ENCODE data around the gene RTL1.

Gene RTL1

DNA sequence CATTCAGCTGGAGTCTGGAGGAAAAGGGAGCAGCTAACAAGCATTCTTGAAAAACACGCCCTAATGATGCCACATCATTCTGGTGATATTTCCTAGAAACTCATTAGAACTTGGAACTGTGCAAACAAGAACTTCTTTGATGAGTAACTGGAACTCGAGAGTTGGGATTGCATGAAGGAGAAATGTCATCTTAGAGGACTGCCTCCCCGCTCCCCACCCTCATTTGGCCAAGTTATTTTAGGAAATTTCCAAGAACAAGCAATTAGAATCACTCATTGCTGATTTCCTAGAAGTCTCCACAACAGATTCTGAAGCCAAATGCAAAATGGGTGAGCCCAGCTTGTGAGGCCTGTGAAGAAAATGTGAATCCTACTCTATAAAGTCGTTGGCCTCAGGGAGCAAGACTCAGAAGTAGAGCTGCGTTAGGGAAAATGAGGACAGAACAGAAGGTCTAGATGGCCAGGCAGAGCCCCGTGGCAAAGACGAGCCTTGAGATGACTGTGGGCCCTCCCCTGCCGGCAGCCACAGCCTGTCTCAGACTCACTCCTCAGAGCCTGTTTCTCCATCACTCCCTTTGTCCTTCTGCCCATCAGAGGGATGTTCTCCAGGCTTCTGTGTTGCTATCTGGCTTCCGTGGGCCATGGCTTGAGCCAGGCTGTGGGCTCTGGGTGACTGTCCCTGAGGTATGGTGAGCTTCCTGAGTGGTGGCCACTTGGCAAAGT lies 38.4 kb downstream of the RTL1 start:
- DNase-seq: no peak

DNA sequence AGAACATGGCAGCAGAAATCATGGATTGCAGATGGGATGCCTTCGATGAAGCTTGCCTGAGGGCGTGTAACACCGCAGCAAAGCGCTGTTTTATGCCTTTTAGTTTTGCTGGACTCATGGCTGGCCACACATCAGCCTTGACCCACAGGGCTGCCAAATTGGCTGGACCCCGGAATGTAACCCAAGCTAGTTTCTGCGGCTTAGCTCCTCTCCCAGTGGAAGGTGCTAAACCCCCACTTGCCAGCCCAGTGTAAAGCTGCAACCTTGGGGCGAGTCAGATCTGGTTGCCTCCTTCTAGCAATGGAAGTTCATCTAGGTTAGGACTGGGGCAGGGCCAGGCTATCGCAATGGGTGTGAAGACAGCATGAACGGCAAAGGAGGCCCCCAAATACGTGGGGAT lies 39.3 kb downstream of the RTL1 start:
- no peak for DNase-seq

DNA sequence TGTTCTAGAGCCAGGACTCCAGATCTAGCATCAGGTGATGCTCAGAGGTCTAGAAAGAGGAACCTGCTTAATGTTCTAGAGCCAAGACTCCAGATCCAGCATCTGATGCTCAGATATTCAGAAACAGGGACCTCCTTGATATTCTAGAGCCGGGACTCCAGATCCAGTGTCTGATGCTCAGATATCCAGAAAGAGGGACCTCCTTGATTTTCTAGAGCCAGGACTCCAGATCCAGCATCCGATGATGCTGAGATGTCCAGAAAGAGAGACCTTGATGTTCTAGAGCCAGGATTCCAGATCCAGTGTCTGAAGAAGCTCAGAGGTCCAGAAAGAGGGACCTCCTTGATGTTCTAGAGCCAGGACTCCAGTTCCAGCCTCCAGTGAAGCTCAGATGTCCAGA lies 40.7 kb downstream of the RTL1 start:
- no peak for DNase-seq

DNA sequence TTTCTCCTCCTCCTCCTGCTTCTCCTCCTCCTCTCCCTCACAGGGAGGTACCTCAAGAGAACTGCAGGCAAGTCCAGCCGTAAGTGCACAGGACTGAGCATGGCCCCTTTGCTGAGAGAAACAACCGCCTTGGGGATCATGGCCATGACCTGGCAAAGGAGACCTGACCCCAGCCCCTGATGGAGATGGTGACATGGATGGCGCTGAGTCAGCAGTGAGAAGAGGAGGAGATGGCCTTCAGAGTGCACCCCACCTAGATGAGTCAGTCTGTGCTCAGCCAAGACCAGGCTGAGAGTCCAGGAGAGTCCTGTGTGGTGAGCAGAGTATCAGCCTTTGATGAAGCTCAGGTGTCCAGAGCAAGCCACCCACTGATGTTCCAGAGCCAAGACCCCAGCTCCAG lies 41.2 kb downstream of the RTL1 start:
- no peak for DNase-seq

DNA sequence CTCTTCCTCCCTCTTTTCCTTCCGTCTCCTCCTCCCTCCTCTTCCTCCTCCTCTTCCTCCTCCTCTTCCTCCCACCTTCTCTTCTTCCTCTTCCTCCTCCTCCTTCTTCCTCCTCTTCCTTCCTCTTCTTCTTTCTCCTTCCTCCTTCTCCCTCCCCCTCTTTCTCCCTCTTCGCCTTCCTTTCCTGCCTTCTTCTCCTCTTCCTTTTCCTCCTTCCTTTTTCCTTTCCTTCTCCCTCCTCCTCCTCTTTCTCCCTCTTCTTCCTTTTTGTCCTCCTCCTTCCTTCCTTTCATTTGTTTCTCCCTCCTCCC lies 41.6 kb downstream of the RTL1 start:
- DNase-seq: no peak

DNA sequence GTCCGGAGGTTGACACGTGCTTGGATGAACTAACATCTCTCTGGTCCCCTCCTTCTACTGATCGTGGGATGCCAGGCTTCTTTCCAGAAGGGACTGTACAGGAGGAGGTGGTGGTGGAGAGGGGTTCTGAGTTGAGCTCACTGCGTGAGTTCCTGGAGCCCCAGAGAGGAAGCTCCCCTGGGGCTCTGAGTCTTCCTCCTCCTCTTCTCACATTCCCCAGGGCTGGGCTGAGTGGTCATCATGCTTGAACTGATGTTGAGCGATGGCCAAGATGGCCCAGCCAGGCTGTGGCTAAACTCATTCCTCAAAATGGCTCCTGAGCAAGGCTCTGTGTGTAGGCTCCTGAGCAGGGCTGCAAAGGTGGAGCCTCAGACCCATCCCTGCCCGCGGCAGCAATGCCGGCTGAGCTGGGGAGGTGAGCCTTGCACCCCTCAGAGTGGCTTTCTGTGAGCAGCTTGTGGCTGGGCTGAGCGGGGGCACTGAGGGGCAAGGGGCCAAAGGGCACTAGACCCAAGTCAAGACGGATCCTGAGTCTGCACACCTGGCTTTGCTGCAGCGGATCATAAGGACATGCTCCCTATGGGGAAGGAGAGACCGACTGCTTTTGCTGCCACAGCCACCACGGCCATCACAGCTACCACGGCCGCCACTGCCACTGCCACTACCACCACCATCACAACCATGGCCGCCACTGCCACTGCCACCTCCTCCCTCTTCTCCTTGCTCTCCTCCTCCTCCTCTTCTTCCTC lies 42.2 kb downstream of the RTL1 start:
- no peak for DNase-seq

DNA sequence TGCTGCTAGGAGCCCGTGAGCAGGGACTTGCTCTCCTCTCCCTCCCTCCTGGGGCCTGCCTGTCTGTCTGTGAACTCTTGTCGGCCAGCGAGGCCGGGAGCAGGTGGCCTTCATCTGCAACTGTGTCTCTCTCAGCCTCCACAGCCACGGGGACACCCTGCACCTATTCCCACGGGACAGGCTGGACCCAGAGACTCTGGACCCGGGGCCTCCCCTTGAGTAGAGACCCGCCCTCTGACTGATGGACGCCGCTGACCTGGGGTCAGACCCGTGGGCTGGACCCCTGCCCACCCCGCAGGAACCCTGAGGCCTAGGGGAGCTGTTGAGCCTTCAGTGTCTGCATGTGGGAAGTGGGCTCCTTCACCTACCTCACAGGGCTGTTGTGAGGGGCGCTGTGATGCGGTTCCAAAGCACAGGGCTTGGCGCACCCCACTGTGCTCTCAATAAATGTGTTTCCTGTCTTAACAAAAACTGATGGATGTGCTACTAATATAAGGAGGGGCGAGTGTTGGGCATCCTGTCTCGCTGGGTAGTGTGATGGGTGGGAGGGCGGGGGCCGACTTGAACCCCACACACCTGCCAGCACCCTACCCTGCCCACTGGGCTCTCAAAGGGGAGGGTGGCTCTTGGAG lies 42.9 kb downstream of the RTL1 start:
- no peak for DNase-seq

DNA sequence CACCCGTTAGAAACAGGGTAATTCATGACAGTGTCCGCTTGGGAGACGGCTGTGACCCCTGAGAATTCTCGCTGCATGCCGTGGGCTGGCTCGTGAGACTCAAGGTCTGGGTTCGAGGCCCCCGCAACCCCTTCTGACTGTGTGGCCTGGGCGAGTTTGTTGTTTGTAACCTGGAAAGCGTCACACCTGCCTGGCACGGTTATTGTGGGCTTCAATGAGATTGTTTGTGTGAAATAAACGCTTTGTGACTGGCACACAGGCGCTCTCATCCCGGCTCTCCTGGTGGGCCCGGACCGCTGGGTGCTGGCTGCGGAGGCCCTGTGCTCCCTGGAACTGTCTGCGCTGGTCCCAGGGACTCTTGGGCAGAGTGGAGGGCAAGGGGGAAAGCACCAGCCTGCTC lies 43.7 kb downstream of the RTL1 start:
- DNase-seq: no peak

DNA sequence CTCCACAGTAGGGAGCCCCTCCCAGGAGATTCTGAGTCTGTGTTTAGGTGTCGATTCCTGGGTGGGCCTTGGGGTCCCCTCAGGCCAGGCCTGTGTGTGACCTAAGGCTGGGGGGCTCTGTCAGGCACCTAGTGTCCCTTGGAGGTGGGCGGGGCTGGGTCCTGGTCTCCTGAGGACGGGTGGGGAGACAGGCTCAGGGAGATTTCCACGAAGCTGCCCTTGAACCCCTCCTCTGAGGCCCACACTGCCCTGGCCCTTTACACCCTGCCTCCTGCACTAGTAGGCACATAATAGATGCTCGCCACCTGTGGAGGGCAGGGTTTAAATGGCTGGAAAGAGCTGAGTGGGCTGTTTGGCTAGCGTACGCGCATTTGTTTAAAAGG lies 44.7 kb downstream of the RTL1 start:
- no peak for DNase-seq

DNA sequence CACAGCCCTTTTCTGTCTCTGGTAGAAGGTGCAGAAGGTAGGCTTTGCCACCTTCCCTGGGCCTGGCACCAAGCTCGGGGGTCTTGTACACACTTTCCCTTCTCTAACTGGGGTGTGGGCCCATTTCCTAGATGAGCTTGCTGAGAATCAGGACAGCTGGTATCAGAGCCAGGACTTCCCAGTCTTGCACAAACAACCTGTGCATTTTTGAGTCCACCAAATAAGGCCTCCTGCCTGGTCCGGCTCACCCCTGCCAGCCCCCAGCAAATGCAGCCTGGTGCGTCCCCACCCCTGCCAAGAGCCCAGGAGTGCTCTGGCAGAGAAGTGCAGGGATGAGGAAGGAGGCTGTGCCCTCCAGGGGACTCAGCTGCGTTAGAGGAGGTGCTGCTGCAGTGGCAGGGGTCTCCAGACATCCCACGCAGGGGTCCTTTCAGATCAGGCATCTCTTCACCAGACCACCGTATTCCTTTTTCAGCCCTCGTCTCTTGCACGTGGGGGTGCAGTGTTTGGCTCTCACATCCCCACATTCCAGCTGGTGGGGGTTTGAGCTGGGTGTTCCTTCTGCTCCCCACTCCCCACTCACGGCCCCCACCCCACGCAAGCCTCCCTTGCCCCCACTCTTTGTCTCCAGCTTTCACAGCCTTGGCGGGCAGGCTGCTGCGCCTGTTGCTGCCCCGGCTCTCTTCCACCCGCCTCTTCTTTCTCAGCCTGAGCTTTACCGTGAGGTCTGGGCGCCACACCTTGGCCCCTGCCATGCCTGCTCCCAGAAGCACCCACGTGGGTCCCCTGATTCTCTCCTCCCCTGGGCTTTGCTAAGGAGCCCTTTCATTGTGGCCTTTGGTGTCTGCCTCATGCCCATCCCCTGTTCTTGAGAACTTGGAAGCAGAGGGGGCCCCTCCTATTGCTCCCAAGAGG lies 45.3 kb downstream of the RTL1 start:
- no peak for DNase-seq

DNA sequence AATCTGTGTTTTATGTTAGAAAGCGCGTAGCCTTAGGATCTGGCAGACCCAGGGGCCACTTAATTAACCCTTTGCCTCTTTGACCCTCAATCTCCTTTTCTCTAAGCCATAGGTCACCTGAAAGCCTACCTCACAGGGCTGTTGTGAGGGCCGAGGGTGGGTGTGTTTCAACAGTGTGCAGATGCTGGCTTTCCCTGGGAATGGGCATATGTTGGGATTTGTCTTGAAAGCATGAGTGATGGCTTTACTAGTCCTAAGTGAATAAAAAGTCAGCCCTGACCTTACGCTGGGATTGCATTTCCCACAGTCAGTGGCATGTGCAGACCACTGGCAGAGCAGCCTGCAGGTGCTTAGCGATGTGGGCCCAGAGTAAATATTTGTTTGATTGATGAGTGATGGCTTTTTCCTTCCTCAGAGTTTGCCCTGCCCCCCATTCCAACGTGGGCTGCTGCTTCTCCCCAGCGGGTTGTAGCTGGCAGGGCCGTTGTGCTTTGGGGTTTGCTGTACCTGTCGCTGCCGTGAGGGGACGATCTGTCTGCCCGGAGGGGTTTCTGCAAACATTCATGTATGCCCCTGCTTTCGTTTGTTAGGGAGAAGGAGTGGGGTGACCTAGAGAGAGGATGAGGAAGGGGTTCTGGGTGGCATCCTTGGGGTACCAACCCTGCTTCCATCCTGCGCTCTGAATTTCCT lies 46.1 kb downstream of the RTL1 start:
- no peak for DNase-seq

DNA sequence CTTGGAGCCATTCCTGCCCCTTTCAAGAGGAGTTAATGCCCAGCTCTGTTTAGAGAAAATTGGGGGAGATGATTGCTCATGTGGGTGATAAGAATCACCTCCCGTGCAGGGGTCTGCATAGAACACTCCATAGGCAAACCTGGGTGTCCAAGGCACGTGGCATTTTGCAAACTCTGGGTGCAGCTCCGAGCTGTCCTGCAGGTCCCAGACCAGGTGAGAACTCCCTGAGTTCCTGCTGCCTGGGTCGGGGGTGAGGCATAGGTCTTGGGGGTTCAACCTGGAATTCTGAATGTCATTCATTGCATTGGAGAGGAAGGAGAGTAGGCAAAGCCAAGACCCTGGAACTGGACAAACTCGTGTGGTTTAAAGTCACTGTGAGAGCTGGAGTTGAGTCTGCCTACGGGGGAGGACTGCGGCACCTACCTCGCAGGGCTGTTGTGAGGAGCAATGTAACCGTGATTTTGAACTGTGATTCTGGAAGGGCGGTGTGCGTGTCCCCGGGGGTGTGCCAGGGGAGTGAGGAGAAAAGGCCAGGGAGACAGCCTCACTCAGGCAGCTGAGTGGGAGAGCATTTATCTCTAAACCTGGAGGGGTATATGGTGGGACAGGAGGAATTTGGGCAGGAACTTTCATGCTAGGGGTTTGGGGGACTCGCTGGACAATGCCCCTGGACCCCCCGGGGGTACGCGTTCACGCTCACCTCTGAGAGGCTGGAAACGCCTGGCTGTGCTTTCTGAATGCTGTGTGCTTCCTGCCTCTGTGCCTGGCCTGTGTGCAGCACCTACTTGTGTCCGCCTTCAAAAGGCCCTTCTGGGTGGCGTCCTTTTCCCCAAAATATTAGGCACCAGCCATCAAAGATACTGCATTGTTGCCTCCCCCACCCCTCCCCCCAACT lies 47.2 kb downstream of the RTL1 start:
- DNase-seq: no peak

DNA sequence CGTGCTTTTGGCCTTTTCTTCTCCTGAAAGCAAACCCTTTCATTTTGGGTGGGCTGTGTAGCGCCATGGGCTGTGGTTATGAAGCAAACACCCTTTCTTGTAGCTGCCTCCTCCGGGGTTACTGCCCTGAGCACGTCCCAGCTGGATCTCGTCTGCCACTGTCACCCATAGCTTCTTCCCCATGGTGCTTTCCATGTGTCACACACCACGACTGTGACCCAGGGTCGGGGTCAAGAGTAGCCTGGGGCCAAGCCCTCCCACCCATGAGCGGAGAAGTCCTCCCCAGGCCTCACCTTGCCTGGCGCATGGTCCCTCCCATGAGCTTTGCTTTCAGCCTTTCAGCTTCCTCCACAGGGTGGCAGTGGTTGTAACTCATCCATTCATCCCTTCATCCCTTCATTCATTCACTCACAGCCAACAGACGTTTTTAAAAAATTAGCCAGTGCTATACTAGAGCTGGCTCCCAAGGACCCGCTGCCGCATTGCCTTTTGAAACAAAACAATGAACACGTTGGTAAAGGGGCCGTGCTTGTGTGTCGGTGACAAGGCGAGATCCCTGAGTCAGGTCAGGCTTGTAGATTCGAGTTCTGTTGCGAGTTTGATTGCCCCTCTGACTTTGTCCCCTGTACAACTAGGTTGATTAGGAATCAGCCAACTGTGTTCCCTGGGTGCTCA lies 48.1 kb downstream of the RTL1 start:
- no peak for DNase-seq

DNA sequence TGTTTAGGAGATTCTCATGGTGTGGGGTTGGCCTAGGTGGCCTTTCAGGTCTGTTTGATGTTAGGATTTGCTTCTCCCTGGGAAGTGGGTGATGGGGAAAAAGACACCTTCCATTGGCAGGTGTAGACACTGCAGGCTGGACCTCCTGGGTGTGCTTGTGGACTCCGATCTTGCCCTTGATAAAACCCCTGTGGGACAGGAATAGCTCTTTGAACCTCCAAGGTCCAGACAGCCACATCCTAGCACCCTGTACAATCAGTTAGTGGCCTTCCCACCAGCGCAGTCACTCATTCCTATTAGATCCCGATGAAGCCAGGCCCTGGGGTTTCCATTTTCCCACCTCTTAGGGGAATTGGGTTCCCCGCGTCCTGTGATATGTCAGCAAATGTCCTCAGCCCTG lies 49.1 kb downstream of the RTL1 start:
- DNase-seq: no peak

DNA sequence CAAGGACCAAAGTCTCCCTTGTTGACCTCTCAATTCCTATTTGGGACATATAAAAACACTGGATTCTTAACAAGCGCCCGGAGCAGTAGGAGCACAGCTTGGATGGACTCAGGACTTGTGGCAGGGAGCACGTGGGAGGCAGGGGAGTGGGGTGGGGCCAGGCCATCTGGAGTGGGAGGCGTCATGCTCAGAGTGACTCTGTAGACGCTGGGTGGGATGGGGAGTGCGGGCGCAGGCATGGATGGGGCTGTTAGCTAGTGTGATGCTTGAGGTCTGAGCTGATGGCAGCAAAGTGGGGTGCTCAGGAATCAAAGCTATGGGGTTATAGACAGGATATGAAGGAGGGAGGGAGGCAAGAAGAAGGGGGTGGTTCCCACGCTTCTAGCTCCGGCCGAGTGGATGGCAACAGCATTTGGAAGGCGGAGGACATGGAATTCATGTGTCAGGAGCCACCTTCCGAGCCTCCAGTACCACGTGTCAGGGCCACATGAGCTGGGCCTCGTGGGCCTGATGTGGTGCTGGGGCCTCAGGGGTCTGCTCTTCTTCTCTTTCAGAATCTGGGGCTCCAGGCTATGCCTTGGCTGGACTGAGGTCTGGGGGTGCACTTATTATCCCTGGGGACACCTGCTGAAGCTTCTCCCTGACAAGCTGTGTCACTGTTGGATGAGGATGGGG lies 51.4 kb downstream of the RTL1 start:
- DNase-seq: no peak

DNA sequence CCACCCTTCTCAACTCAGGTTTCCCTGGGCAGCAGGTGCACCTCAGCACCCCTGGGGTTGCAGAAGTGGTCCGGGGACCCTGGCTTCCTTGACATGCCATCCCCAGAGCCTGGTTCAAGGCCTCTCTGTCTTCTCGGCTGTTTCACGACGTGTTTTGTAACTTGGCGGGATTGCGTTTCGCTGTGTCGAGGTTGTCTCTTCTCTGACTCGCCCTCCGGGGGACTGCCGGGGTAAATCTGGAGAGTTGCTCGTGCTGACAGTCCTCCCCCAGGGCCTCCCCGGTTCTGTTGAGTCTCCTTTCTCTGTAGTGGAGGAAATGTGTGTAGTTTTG lies 52.0 kb downstream of the RTL1 start:
- DNase-seq: no peak

DNA sequence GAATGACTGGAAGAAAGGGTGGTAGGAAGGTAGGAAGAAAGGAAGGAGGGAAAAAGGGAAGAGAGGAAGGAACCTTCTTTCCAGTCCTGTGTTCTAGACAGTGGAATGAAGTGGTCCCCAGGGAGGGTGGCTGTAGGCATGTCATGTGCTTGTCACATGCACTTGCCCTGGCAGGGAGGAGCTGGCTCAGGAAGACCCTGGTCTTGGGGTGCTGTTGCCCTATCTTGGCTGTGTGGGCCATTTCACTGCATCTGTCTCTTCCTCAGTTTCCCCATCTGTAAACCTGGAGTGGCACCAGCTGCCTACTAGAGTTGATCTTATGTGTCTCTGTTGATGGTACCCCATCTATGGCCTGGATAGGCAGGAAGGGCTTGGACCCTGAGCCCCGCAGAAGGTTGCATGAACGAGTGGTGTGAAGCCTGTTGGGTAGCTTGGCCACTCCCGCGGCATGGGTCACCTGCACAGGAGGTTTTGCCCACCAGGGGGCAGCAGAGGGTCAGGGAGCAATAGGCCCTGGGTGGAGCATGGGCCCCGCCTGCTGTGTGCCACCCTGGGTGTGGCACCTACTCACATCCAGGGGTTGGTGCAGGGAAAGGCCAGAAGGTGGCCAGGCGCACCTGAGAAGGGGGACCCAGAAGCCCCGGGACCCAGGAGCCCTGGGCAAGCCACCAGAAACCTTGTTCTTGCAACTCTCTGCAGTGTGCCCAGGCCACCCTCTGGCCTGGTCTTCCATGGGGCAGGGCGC lies 52.5 kb downstream of the RTL1 start:
- DNase-seq: no peak

DNA sequence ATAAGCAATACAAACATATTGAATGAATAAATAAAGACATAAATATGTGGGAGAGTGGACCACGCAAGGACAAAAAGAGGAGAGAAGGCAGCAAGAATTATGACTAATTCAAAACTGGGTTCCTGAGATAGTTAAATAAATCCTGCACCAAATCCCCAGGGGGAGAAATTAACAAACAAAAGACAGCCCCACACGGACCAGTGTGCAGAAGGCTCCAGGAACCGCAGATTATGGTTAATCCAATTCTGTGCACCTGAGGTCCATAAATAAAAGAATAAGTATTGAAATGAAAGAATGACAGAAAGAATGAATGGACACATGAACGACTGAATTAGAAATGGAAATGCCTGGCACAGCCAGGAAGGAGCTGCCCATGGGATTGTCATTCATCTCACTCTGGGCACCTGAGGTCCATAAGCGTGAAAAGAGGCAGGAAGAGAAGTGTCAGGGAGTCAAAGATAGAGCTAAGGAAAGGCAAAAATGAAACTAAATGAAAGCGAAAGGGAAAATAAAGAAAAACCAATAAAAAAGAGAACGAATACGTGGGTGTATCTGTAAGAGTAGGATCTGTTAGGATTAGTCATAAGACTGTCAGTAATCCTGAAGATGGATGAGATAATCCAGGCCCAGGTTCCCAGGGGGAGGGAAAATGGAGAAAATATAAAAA lies 54.3 kb downstream of the RTL1 start:
- peak; percentile 26 for DNase-seq

DNA sequence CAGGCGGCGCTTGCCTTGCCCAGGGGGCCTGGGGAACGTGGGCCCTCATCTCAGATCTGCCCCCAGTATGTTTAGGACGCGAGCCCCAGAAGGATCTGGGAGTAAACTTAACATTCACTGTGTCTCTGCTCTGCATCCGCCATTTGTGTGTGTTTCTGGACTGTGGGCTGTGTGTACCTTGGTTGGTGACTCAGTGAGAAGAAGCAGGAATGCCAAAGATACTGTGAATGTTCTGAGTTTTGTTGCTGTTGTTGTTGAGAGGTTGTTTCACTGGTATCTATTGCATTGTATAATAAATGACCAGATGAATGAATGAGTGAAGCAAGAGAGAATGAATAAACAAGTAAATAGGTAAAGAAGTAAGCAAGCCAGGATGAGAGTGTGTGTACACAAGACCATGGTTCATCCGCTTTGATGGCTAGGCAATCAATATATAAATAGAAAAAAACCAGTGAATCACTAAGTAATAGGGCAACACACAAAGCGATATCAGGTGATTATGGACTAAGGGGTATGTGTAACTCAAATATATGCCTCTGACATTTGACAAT lies 57.1 kb downstream of the RTL1 start:
- DNase-seq: no peak
